ENCODE data around the gene ITGB2.

ITGB2 gene

GRCh38 chr21:44907966-44908895 lies 12.5 kb downstream of the ITGB2 start:
- DNase-seq = no peak

- DNase-seq = no peak
Measured at GRCh38 chr21:44907225-44907965, 13.3 kb downstream of the ITGB2 start.

GRCh38 chr21:44905728-44906090 lies 15.0 kb downstream of the ITGB2 start:
- no peak for DNase-seq

GRCh38 chr21:44905016-44905727 lies 15.5 kb downstream of the ITGB2 start:
- no peak for DNase-seq

- no peak for DNase-seq
Measured at GRCh38 chr21:44904141-44904923, 16.4 kb downstream of the ITGB2 start.

- no peak for DNase-seq
Measured at GRCh38 chr21:44903689-44904088, 17.0 kb downstream of the ITGB2 start.

GRCh38 chr21:44903050-44903685 lies 17.5 kb downstream of the ITGB2 start:
- DNase-seq = no peak

GRCh38 chr21:44902268-44903049 lies 18.2 kb downstream of the ITGB2 start:
- DNase-seq = no peak

GRCh38 chr21:44901391-44902074 lies 19.2 kb downstream of the ITGB2 start:
- DNase-seq = no peak

GRCh38 chr21:44900559-44901251 lies 20.0 kb downstream of the ITGB2 start:
- no peak for DNase-seq

GRCh38 chr21:44899768-44900558 lies 20.7 kb downstream of the ITGB2 start:
- DNase-seq = no peak

GRCh38 chr21:44898851-44899767 lies 21.6 kb downstream of the ITGB2 start:
- DNase-seq = no peak

GRCh38 chr21:44898011-44898488 lies 22.6 kb downstream of the ITGB2 start:
- no peak for DNase-seq

- no peak for DNase-seq
Measured at GRCh38 chr21:44897326-44898010, 23.2 kb downstream of the ITGB2 start.

GRCh38 chr21:44896561-44897286 lies 24.0 kb downstream of the ITGB2 start:
- DNase-seq = no peak

GRCh38 chr21:44895859-44896258 lies 24.8 kb downstream of the ITGB2 start:
- no peak for DNase-seq

Data from NCI-H2029 treated with DMSO at 0.1 percent for 48 hours (cell line).